PC-3 (cell line): Measurements from ENCODE around the gene PCDHGC3.

ENCODE experiments used
- CTCF ChIP-seq: fragments of 300-600 bp; sonication (generic); conservative IDR thresholded peaks from 2 replicates; pipeline ENCODE4 v1.5.1; 2017; ENCODE audit warnings: antibody characterized with exemption, low read depth, mild to moderate bottlenecking, low read length
- EZH2 ChIP-seq: fragments of 300-600 bp; sonication (generic); IDR thresholded peaks from one replicate; pipeline ENCODE4 v1.6.1; 2017; ENCODE audit warnings: antibody characterized with exemption, mild to moderate bottlenecking, low read length; ENCODE audit not compliant: unreplicated experiment

- TF ChIP-seq EZH2 (no peak), CTCF (no peak)
These were observed 37.3 kb downstream of the PCDHGC3 start for GRCh38 chr5:141512911-141513626.
